GM21737 (cell line): Measurements from ENCODE around the gene AZIN2.
"Not testable (repeated sequence)": the region's sequence is repeated elsewhere in the genome, so short reads cannot be mapped to it uniquely, and the experiment has no call there.

Source experiments
- ATAC-seq: cut with Tn5 transposase; IDR thresholded peaks from one replicate; pipeline ENCODE4 v1.9.1; 2021; ENCODE audit warnings: mild to moderate bottlenecking, moderate library complexity; ENCODE audit not compliant: unreplicated experiment

Gene AZIN2

DNA sequence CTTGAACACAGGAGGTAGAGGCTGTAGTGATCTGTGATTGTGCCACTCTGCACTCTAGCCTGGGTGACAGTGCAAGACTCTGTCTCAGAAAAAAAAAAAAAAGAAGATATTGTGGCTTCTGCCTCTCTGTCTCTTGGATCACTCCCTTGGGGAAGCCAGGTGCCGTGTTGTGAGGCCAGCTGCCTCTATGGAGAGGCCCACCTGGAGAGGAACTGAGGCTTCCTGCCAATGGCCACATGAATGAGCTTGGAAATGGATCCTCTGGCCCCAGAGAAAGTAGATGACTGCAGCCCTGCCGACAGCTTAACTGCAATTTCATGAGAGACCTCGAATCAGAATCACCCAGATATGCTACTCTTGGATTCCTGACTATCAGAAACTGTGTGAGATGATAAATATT is 24.5 kb upstream of the AZIN2 start:
- ATAC-seq, result no peak

DNA sequence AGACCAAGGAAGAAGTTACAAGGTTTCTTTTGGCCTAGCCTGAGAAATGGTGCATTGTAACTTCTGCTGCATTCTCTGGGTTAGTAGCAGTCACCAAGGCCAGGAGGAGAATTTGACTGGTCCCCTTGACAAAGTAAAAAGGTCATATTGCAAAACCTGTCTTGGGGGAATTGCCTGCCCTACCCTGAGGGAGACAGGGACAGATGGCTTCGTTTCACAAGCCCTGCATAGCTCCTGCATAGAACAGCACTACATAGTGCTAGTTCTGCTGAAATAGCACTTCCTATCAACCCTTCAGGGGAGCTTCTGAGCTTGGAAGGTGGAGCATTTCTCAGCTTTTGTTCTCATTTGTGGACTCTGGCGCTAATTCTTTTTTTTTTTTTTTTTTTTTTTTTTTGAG is 23.9 kb upstream of the AZIN2 start:
- no peak for ATAC-seq

DNA sequence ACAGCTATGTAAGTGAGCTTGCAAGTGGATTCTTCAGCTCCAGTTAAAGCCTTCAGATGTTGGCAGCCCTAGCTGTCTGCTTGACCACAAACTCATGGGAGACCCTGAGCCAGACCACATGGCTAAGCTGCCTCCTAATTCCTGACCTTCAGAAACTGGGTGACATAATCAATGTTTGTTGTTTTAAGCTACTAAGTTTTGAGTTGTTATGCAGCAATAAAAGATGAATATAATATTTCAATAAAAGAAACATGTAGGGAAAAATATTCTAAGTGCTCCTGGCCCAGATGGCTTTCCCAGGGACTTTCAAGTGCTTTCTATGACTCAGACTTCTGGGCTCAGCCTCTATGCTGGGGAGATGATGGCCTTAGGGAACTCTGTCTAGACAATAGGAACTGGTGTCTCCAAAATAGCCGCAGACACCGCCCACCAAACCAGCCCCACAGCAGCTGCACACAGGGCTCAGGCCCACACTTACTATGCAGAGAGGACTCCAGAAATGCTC is 20.3 kb upstream of the AZIN2 start:
- no peak for ATAC-seq

DNA sequence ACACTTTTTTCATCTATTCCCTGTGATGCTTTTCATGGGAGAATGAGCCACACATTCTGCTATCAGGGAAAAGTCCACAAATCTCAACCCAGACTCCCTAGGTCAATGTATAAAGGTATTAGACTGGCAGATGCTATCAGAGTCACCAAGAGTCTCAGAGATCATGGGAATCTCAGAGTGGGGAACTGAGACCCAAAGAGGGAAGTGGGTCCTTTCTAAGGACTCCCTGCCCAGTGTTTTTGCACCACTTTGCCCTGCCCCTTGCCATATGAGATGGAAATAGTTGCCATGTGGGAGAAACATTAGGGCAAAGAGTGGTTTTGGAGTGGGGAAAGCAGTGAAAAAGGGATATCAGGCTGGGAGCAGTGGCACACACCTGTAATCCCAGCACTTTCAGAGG is 19.1 kb upstream of the AZIN2 start:
- ATAC-seq, result no peak

DNA sequence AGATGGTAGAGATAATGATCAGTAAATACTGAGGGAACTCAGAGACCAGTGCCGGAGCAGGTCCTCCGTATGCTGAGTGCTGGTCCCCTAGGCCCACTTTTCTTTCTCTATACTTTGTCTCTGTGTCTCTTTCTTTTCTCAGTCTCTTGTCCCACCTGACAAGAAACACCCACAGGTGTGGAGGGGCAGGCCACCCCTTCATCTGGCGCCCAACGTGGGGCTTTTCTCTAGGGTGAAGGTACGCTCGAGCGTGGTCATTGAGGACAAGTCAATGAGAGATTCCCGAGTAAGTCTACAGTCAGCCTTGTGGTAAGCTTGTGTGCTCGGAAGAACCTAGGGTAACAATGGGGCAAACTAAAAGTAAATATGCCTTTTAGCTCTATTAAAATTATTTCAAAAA is 16.7 kb upstream of the AZIN2 start:
- ATAC-seq, result not testable (repeated sequence)

DNA sequence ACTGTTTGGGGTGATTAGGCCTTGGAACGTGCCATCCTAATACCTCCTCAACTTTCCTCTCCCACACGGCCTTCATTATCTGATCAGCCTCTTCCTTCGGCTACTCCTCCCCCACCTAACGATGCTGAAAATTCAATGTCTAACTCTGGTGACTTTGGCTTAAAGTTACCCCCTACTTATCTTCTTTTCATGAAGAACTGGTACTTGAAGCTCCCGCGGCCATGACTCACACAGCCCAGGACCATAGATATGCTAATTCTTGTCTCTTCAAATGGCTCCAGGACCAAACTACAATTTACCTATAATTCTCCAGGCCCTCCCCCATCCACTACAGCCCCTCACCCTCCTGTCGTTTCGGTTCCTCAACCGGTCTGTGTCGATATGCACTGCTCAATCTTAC is 15.7 kb upstream of the AZIN2 start:
- no peak for ATAC-seq

DNA sequence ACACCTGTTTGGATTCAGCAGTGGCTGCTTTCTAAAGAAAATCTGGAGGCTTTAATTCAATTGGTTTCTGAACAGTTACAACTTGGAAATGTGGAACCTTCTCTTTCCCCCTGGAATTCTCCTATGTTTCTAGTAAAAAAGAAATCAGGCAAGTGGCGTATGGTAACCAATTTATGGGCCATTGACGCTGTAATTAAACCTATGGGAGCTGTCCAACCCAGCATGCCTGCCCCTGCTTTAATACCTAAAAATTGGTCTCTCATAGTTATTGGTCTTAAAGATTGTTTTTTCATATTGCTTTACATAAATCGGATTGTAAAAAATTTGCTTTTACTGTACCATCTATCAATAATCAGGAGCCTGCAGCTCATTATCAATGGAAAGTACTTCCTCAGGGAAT is 14.5 kb upstream of the AZIN2 start:
- not testable (repeated sequence) for ATAC-seq

DNA sequence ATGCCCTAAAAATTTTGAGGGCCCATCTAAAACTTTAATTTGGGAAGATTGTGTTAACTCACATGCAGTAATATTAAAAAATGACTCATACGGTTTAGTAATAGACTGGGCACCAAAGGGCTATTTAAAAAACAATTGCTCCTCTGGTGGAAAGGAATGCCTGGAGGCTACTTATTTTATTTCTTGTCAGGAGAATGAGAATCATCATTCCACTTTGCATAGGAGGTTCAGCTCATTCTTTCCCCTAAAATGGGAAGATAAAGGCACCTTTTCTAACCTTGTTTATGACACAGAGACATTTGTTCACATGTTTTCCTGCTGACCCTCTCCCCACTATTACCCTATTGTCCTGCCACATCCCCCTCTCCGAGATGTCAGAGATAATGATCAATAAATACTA is 12.8 kb upstream of the AZIN2 start:
- not testable (repeated sequence) for ATAC-seq

DNA sequence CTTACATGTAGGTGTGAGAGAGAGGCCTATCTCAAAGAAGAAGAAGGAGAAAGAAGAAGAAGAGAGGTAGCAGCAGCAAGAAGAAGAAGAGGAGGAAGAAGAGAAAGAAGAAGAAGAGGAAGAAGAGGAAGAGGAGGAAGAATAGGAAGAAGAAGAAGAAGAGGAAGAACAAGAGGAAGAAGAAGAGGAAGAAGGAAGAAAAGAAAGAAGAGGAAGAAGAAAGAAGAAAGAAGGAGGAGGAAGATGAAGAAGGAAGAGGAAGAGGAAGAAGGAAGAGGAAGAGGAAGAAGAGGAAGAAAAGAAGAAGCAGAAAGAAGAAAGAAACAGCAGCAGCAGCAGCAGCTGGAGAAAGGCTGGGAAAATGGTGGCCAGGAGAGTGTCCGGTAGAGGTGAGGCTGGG is 10.3 kb upstream of the AZIN2 start:
- no peak for ATAC-seq

DNA sequence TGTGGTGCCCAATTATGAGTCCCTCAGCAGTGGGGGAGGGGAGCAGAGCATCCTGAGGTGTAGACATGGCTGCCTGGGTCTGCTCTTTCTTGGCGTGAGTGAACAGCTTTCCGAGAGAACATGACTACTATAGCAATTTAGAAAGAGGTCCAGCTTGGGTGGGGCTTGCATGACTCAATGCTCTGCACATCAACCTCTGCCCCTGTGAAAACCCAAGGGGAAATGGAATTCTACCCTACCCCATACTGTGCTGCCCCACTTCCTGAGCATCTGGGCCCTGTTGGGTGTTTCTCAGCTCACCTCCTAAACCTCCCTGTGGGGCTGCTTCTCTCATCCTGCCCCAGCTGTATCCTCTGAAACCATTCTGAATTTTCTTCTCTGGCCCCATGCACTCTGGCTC is 8.2 kb upstream of the AZIN2 start:
- no peak for ATAC-seq

DNA sequence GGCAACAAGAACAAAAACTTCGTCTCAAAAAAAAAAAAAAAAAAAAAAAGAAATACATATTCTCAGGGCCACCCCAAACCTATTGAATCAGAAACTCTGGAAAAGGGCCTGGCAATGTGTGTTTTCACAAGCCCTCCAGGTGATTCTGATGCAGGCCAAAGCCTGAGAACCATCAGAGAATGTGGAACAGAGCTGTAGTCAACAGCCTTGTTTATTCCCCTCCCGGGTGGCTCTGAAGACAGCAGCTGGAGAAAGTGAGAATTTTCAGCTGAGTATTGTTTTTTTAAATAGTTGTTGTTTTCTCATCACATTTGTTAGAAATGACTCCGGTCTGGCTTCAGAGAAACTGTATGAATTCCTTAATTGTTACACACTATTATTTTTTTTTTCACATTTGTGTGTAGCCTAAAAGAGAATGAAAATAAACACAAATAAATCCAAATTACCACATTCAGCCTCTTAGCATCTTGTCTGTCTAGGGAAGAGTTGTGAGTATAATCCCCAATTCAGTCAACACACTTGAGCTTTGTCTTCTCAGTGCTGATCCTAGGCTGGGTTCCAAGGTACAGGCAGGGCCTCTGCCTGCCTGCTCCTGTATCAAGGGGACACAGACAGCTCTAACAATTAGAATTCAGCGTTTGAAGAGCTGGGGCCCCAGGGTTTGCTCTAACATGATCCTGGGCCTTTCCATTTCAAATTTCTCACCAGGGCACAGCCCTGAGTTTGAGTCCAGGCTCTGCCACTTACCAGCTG is 6.6 kb upstream of the AZIN2 start:
- no peak for ATAC-seq

DNA sequence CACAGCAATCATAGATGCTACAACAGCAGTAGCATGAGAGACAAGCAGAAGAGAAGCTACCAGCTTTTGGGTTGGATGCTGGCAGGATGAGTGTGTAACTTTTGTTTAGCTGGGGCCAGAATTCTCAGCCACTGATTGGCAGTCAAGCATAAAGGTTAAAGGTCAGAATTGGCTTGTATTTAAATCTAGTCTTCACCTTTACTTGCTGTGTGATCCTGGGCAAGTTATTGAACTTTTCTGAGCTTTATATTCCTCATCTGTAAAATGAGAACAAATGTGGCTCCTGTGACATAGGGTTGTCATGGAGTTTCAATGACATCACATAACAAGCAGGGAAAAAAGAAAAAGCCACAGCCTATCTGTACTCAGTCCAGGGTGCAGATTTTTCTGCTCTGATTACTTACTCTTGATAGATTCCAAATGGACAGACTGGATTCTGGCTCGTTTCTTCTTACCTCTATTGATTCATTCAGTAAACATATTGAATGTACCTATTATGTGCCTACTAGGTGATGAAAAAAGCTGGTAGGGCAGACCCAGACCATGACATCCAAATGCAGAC is 2.8 kb upstream of the AZIN2 start:
- no peak for ATAC-seq

DNA sequence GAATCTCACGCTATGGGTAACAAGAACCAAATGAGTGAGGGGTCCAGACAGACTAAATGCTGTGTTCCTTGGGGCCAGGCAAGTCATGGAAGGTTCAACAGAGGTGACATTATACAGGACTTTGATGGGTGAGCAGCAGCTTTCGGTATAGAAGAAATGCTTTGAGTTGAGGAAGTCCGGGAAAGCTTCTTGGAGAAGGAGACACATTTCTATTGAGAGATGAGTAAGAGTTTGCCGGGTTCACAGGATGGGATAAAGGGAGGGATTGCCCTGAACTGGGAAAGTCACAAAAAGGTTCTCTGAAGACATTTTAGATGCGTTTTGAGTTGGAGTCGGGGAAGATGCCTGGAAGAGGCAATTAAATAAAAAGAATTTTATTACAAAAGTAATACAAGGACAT is 580 bp upstream of the AZIN2 start:
- ATAC-seq, result no peak

DNA sequence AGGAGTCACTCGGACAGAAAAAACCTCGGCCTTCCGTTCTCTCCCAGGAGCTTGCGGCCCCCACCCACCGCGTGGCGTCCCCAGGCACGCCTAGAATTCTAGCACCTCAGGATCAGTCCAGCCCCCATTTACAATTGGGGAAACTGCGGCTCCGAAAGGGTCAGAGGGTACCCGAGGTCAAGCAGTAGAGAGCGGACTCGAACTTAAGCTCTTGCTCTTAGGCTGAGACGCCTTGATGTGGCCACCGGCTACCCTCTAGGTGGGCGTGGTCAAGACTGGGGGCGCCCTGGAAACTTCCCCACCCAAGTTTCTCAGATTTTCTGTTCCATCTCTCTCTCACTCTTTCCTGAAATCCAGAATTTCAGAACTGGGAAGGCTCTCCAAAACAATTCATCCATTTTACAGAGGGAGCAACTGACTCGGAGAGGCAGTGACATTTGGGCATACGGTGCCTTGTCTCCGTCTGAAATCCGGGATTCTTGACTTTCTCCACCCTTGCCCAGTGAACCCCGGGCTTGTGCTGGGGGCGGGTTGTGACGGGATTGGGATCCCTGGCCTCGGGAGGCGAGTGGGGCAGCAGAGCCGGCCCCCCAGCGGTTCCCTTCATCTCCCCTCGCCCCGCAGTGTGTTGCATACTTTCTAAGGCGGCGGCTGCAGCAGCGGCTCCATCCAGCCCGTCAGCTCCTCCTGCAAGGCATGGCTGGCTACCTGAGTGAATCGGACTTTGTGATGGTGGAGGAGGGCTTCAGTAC is 777 bp downstream of the AZIN2 start:
- ATAC-seq, result peak; percentile 6

DNA sequence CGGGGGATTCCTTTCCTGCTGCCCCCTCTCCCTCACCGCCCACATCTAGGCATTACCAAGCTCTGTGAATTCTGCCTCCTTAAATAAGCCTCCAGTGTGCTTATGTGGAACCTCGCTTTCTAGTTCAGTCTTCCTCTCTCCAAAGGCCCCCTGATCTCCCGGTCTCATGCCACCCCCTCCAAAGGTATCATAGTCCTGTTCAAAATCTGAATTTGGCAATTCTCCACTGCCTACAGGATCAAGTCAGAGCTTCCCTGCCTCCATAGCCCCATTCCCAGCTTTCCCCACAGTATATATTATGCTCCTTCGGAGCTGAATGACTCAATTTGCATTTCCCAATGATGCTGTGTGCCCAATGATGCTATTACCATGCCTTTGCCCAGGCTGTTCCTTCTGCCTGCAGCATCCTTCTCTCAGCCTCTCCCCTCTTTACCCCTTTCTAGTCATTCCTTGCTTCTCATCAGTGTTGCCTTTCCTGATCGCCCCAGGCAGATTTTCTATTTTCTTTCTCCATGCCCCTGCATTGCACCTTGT is 1.7 kb downstream of the AZIN2 start:
- ATAC-seq, result no peak

DNA sequence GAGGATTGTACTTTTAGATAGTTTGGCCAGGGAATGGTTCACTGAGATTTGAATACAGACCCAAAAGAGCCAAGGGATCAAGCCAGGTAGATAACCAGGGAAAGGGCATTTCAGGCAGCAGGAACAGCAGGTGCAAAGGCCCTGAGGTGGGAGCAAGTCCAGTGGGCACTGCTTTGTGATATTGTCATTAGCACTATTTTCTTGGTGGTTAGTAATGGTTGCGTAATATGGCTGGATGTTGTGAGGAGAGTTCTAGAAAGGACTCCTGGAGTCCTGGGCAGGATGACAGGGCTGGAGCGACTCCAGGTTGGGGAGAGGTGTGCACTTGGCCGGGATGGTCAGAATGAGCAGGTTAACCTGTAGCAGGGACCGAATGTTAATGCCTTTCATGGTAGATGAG is 4.4 kb downstream of the AZIN2 start:
- no peak for ATAC-seq

DNA sequence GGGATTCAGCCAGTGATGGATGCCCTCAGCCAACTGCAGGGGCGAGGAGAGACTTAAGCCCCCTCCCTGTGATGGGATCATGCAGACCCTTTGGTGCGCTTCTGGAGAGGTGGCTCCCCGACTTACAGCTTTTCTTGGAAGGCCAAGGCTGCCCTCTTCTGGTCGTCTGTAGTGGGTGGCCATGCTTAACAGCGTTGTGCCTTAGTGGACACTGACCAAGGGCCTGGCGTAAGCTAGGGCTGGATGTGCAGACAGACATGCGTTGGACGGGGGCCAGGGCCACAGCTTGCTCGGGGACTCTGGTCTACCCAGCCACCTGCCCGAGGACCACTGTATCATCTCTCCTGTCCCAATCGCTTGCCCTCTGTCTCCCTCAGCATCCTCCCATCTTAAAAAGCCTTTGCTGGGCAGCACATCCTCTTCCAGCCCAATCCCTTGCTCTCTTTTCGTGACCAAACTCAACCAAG is 5.5 kb downstream of the AZIN2 start:
- no peak for ATAC-seq

DNA sequence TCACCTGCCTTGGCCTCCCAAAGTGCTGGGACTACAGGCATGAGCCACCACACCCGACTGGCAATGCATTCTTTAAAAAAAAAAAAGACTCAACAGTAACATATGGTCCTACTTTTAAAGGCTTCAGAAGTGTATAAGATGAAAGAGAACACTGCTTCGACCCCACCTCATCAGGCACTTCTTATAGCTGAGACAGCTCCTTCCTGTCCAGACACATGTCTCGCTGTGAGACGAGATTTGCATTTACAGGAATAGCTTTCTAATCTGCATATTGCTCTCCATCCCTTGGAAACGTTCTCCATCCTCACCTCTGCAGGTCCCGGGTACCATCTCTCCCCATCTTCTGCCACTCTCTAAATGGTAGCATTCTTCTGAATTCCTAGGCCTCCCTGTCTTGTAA is 6.7 kb downstream of the AZIN2 start:
- ATAC-seq, result no peak

DNA sequence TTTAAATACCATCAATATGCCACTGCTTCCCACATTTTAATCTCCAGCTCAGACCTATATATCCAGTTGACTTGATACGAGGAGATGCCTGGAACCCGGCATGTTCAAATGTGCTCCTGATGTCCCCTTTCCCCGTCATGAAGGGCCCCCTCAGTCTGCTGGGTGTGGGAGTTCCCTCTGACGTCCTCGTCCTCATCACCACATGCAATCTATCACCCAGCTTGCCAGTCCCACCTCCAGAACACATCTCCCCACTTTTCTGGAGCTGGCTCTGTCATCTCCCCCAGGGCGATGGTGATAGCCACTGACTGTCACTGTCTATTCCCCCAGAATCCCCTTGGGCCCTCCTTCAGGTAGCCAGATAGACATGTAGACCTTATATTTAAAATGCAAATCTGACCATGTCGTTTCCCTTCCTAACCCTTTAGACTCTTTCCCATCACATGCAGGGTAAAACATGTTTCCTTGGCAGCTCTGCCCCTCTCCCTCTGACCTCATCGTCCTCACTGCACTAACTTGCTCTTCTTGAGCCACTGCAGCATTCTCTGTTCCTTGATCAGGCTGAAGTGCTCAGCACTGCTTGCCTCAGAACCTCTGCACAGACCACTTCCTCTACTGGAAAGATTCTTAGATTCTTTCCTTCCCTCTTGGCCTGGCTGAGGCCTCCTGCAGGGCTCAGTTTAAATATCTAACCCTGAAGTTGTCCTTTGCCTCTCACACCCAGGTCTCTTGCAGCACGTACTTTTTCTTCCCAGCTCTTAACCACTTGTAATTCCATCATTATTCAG is 7.4 kb downstream of the AZIN2 start:
- ATAC-seq, result no peak

DNA sequence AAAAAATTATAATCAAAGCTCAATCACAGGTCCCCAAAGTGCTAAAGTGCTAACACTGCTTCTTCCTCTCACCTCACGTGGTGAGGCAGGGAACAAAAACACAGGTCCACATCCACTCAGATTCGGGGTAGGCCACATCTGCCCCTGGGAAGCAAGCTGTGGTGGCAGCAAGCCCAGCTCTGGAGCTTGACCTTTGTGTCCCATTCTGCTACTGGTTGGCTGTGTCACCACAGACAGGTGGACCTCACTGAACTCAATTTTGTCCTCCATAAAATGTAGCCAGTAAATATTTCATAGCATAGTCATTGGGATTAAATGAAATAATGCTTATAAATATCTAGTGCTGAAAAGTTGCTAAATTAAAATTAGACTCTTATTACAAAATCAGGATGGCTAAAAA is 8.5 kb downstream of the AZIN2 start:
- no peak for ATAC-seq

DNA sequence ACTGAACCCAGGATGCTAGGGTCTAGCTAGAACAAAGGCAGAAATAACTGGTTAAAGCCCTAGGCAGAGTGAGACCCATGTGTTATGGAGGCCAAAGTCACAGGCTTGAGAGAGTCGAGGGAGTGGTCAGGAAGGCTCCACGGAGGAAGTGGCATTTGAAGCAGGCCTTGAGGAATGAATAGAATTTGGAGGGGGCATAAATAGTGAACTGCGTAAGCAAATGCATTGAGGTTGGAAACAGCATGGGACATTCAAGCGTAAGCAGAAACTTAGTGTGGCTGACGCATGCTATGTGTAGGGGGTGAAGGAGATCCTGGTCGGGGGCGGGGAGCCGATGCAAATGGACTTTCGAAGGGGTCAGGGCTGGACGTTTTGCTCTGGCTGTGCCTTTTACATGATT is 11.5 kb downstream of the AZIN2 start:
- ATAC-seq, result no peak
